ENCODE data around the gene PDE3B.

Gene PDE3B

DNA sequence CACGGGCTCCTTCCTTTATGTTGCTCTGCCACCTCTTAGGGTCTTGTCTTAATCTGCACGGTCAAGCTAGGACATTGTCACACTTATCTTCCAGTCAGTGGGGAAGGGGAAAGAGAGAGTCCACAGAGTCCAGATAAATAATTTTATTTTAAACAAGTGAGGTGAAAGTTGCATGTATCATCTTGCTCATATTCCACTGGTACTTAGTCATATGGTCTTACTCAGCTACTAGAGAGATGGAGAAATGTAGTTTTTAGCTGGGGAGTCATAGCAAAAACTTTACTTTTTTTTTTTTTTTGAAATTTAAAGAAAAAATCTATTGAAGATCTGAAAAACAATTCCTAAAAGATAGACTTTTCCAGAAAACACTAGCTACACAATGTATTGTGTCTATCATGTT is 29.0 kb downstream of the PDE3B start:
- POLR2A ChIA-PET: no interaction called here
- TF ChIP-seq, protein P1, sequence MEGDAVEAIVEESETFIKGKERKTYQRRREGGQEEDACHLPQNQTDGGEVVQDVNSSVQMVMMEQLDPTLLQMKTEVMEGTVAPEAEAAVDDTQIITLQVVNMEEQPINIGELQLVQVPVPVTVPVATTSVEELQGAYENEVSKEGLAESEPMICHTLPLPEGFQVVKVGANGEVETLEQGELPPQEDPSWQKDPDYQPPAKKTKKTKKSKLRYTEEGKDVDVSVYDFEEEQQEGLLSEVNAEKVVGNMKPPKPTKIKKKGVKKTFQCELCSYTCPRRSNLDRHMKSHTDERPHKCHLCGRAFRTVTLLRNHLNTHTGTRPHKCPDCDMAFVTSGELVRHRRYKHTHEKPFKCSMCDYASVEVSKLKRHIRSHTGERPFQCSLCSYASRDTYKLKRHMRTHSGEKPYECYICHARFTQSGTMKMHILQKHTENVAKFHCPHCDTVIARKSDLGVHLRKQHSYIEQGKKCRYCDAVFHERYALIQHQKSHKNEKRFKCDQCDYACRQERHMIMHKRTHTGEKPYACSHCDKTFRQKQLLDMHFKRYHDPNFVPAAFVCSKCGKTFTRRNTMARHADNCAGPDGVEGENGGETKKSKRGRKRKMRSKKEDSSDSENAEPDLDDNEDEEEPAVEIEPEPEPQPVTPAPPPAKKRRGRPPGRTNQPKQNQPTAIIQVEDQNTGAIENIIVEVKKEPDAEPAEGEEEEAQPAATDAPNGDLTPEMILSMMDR (IDR thresholded peaks at IDR 0.05; ENCODE audit: control extremely low read depth, extremely low read depth, low read depth, missing control alignments): no peak
- DNase-seq (ENCODE audit: extremely low spot score): no peak
- CTCF ChIA-PET: interaction anchor here (1.5 kb wide), 1 partner anchor 21 kb away, joined by 3 read pairs; no protein-coding TSS in a partner anchor

DNA sequence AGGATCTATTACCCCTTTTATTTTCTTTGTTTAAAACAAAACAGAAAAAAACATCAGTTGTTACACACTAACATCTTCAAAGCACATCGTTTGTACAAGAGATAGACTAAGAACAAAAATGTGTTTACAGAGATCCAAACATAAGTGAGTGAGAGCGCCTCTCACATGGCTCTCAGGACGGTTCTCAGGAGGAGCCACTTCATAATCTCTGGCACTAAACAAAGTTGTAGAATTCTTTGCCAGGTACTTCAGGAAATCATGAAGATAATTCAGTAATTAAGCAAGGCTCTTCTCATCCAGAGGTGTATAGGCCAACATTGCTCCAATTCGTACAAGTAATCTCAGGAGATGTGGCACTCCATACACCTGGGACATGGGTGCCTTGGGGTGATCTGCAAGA is 29.8 kb downstream of the PDE3B start:
- ChIA-PET CTCF (no interaction called here), POLR2A (no interaction called here)
- TF ChIP-seq, protein P1 (IDR thresholded peaks at IDR 0.05; ENCODE audit: control extremely low read depth, extremely low read depth, low read depth, missing control alignments): no peak
- DNase-seq (ENCODE audit: extremely low spot score): no peak

DNA sequence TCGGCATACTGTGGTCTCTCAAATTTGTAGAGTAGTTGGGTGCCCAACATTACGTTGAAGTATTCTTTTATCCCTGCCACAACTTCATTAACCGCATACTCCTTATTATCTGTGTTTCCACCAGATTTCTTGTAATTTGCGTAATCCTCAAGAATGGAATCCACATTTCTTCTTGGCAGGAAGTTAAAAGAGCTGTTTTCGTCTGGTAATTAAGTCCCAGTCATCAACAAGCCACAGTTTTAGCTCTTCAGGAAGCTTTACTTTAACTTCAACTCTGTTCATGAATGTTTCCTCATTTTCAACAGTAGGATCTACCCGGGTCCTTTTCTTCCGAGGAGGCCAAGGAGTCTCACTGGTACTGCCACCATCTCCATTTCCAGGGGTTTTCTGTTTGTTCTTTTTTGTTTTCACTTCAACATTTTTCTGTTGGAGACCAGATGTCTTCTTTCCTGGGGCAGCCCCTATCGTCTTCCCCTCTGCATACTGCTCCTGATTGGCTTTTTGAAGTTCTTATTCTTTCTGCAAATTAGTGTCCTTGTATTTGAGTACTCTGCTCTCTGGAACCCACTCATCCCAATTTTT is 30.3 kb downstream of the PDE3B start:
- ChIA-PET POLR2A (no interaction called here), CTCF (no interaction called here)

DNA sequence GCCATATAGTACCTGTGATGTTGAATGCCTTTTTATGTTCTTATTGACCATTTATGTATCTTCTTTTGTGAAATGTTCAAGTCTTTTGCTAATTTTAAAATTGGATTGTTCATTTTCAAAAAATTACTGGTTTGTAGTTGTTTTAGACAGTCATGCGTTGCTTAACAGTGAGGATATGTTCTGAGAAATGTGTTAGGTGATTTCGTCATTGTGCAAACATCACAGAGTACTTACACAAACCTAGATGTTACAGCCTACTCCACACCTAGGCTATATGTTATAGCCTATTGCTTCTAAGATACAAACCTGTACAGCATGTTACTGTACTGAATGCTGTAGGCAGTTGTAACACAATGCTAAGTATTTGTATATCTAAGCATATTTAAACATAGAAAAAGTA is 32.5 kb downstream of the PDE3B start:
- ChIA-PET CTCF (no interaction called here), POLR2A (no interaction called here)
- TF ChIP-seq, protein P1 (IDR thresholded peaks at IDR 0.05; ENCODE audit: control extremely low read depth, extremely low read depth, low read depth, missing control alignments): no peak
- DNase-seq (ENCODE audit: extremely low spot score): no peak

More for the DNA sequence above, 30.3 kb downstream of the PDE3B start:
- no peak for DNase-seq (ENCODE audit: extremely low spot score)
- TF ChIP-seq, protein P1 (IDR thresholded peaks at IDR 0.05; ENCODE audit: control extremely low read depth, extremely low read depth, low read depth, missing control alignments): no peak

DNA sequence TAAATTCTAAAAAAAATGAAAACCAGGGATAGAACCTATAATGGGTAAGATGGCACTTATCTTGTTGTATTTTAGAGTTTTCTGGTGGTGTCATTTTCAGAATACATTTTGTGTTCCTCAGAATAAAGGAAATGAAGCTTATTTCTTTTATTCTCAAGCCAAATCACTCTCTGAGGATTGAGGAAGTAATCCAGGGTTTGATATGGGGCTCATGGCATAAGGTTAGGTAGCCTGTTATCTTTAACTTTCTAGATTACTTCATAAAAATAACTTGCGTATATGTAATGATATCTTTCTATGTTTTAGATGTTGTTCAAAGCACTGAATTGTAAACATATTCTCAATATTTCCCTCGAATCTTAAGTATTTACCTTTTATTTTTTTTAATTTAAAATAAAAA is 33.5 kb downstream of the PDE3B start:
- ChIA-PET POLR2A (no interaction called here), CTCF (no interaction called here)
- TF ChIP-seq, protein P1 (IDR thresholded peaks at IDR 0.05; ENCODE audit: control extremely low read depth, extremely low read depth, low read depth, missing control alignments): no peak
- DNase-seq (ENCODE audit: extremely low spot score): no peak

DNA sequence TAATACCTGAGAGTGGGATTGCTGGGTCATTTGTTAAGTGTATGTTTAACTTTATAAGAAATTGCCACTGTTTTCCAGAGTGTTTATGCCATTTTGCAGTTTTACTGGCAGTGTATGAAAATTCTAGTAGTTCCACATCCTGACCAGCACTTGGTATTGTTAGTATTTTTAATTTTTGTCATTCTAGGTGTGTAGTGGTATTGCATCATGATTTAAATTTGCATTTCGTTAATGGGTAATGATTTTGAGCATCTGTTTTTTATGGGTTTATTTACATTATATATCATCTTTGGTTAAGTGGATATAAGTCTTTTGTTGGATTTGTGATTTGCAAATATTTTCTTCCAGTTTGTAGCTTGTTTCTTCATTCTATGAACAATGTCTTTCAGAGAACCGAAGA is 34.7 kb downstream of the PDE3B start:
- DNase-seq (ENCODE audit: extremely low spot score): no peak
- ChIA-PET CTCF (no interaction called here), POLR2A (no interaction called here)
- TF ChIP-seq, protein P1 (IDR thresholded peaks at IDR 0.05; ENCODE audit: control extremely low read depth, extremely low read depth, low read depth, missing control alignments): no peak

Measured in GM10248 (cell line).